GM21529 (cell line): ENCODE results near the gene PRKACA.

Source experiments
- ATAC-seq: cut with Tn5 transposase; IDR thresholded peaks from one replicate; pipeline ENCODE4 v1.9.1; 2021; ENCODE audit not compliant: unreplicated experiment

Gene PRKACA

DNA sequence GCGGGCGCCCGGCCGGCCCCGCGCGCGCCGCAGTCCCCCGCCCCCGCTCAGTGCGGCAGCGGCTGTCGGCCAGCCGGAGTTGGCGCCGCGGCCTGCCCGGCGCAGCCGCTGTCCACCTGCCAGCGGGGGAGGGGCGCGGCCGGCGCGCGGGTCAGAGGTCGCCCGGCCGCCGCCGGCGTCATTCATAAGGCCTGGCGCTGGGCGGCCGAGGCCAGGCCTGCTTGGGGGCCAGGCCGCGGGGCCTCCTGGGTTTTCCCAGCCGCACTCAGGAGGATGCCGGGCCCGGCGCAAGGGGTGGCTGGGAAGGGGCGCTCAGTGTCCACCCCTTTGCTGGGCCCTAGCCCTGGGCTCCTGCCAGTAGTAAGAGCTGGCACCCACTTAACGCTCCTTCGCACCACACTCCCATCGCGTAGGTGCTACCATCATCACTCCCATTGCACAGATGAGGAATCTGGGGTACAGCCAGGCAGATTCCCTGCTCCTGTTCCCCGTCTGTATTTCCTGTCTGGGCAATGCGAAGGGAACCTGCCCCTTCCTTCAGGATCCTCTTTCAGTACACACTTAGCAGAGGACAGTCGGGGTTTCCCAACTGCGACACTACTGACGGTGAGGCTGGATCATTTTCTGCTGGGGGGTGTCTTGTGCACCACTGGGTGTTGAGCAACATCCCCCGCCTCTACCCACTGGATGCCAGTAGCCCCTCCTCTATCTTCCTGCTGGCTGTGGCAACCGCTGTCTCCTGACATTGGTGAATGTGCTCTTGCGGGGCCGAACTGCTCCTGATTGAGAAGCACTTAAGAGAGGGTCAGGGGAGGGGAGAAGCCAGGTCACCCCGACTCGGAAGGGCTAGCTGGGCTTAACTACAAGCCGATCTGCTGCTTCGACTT, 846 bp upstream of the PRKACA start:
- ATAC-seq = peak; percentile 1

DNA sequence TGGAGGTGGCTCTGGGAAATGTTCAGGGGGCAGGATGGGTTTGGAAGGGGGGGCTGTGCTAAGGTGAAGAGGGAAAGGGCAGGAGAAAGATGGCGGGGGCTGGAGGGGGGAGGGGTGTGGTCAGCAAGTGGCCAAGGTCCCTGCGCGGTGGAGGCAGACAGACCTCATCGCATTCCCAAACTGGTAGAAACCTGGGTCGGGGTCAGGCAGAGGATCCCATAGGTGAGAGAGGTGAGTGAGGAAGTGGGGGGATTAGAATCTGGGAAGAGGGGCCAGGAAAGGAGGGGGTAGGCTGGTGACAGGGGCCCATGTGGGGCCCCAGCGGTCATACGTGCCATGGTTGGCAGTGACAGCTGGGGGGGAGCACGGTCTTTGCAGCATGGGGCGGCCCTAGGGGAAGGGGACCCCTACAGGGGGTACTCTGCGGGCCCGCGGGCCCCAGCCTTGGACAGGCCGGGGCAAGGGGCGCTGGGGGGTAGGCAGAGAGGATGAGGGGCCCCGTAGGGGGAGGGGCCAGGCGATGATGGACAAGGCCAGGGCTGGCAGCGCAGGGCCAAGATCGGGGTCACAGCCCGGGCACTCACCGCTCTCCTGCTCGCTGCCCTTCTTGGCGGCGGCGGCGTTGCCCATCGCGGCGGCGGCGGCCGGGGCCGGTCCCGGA, 514 bp downstream of the PRKACA start:
- ATAC-seq = peak; percentile 1

DNA sequence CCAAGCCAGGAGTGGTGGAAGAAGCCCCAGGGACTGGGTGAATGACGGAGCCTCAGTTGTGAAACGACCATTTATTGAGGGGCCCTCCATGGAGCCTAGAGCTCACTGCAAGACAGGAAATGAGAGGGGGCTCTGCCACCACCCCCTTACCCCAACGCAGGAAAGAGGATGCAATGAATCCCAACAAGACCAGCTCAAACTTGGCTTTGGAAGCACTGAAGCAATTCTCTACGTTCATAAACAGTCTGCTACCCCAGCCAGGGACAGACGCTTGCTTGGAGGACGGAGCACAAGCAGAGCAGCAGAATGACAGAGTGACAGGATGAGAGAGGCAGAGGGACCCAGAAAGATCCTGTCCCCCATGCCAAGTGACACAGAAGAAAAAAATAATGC, 1.0 kb downstream of the PRKACA start:
- ATAC-seq = no peak

DNA sequence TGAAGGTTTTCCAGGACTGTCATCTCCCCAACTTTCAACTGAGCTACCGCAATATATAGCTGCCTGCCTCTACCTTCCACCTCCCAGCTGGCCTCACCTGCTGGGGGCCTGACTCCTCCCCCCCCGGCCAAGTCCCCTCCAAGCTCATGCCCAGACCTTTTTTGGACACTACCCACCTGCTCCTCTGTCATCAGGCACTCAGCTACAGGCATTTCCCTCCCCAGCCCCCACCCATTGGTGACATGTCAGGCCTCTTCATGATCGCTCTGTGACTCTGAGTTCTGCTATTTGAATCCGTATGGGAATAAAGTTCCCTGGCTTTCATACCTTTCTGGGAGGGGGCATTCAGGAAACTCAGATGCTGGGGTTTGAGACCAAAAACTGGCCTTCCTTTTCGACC, 1.8 kb downstream of the PRKACA start:
- no peak for ATAC-seq

DNA sequence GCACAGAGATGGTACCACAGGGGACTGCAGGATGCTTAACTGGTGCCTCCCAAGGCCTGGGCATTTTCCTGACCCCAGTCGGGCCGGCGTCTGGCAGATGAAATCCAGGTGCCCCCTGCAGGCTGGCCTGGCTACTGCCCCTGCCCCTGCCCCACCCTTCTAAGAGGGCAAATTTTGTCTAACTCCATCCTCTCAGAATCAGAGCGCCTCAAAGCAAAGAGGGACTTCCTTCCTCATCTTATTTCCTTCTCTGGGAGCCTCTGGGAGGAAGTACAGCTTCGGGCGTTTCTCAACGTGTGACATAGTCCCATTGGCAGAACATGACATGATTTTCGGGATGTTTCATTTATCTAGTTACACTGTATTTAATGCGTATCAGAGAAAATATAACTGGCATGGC, 2.7 kb downstream of the PRKACA start:
- no peak for ATAC-seq

DNA sequence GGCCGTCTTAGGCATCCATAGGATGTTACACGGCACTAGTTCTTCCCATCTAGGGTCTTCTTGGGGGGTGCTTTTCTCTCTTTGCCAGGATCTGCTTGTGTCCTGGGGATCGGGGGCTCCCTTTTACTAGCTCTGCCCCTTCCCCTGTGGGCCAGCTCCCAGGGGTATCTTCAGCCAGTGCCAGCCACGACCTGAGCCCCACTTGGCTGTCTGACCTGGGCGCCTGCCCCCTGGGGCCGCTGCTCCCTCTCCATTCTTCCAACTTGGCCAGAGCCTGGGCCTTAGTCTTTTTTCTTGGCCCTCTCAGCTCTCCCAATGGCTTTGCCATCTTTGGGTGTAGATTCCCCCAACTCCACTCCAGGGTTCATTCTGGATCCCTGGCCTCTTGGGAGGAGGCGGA, 3.1 kb downstream of the PRKACA start:
- no peak for ATAC-seq

DNA sequence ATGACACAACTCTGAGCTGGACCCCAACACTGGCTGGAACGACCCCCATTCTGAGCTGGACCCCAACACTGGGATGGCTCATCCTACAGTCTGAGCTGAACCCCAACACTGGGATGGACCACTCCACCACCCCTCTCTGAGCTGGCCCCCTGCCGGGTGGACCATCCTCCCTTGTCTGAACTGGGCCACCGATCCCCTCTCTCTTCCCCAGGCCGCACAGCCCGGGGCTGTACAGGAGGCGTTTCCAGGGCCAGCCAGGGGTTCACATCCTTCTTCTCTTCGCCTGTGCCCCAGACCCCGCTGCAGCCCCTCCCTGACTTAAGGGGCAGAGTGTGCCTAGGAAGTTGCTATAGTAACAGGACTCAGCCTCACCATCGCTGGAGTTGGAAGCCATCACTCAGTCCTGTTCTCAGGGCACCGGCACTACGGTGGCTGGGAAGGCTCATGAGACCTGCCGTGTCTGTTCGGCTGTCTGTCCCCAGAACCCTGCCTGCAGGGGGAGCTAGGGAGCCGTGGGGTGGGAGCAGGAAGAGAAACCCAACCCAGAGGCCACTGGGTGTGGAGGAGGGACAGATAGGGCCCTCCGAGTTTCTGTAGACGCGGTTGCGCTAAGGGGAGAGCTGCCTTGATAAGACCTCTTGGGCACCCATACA, 3.7 kb downstream of the PRKACA start:
- no peak for ATAC-seq

DNA sequence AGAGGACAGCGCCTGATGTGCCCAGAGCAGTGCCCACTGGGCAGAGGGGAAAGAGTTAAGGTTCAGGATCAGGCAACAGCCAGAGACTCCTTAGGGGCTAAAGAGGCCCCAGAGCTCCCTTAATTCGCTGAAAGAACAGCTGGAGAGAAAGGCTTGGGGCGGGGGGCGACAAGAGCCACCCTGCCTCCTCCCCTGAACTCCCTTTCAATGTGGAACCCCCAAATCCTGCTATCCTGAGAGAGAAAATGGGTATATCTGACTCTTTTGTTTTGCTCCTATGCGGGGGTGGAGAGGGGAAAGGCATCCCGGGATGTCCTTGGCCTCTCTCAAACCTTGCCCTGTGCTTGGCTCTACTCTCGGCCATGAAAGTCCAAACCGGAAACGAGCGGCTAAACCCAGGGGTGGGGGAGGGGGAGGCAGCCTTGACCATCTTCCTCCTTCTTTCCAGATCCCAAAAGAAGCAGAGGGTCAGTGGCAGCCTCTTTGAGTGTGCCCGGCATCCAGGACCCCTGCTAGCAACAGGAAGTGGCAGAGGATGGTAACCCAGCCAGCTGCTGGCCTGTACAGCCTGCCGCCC, 4.7 kb downstream of the PRKACA start:
- no peak for ATAC-seq

DNA sequence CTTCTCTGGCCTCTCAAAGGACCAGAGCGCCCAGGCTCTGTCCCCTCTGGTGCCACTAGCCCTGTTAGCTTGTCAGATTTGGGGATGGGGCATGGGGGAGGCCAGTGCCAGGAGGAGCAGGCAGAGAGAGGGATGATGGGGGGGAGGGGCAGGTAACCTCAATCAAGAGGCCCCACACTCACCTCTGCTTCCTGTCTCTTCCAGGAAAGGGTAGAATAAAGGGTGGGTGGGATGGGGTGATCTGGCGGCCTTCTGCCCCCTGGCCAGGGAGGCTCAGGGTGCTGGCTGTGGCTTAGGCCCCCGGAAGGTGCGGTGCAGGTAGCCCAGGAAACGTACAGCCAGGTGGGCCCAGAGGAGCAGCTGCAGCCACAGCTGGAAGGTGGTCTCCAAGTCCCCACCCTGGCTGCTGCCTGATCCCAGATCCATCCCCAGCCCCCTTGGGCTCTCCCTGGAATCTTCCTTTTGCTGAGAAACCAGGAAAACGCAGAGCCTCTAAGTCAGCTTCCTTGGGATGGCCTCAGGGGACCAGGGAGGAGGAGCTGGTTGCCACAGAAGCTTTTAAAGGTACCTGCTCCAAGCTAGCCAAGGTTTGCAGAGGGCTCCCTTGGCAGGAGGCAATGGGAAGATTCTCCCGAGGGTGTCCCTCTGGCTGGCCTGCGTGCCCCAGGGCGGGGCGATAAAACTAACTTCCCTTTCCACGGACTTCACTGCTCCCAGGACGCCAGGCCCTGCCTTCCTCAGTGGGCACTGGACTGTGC, 5.3 kb downstream of the PRKACA start:
- ATAC-seq = no peak

DNA sequence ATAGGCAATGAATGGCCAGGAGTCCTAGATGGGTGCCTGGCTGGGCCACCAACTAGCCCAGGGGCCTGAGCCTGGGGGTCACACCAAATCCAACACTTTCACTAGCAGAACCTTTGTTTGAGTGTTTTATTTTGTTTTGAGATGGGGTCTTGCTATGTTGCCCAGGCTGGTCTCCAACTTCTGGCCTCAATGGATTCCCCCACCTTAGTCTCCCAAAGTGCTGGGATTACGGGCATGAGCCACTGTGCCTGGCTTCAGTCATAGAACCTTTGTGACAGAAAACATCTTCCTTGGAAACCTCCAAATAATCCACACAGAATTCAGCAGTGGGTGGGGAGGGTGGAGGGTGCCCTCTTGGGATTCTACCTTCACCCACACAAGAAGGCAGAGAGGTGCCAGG, 6.1 kb downstream of the PRKACA start:
- ATAC-seq = no peak

DNA sequence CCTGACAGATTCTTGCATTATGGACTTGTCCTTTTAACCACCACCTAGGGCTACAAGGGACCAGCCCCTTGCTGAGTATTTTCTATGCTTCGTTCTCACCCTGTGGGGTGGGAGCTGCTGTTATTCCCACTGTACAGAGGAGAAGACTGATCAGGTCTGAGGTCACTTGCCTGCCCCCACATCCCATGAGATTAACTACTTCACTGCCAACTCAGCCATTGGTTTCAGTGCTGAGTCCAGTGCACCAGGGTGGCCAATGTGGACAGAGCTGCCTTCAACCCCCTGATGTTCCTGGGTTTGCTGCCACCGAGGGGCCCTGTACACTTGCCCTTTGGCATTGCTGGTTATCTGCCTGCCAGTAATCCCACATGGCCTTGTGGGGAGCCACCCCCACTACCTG, 6.9 kb downstream of the PRKACA start:
- ATAC-seq = no peak

DNA sequence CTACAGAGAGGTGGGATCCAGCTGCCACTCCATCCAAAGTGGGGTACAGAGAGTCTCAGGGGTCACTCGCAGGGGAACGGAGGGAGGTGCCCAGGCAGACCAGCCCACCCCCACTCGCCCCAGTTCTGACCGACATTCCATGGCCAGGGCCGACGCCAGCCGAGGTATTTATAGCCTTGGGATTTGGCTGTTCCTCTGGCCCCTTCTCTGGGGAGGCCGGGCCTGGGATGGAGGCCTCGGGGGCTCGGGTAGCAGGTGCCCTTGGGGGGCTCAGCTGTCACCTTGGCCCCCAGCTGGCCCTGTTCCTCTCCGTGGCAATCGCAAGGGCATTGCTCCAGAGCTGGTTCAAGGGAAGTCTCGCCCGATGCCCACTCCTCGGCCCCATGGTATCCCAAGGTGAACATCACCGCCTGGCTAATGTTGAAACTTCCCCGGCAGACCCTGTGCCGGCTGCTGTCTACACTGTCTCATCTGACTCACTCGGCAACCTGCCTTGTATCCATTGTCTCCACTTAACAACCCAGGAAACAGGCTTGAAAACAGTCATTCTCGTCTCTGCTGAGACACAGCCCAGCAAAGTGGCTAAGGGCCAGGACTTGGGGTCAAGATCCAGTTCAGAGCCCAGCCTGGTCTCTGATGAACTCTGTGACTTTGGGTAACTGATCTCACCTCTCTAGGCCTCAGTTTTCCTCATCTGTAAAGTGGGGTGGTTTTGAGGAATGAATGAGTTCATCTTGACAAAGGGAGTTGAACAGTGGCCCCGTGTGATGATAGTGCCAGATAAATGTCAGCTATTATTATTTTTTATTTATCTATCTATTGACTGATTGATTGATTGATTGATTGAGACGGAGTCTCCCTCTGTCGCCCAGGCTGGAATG, 9.7 kb downstream of the PRKACA start:
- no peak for ATAC-seq

DNA sequence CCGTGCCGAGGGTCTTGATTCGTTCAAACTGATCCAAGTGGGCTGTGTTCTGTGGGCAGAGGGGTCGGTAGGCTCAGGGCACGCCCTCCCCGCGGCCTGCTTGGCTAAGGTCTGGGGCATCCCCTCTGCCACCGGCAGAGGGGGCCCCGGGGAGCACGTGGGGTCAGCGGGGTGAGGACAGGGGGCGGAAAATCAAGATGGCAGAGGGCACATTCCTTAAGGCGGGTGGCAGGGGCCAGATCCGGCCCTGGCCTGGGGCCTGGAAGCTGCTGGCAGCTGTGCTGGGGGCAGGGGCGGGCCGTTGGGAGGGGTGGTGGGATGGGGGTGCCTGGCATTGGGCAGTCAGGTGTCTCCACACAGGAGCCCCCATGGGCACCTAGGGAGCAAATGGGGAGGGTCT, 10.7 kb downstream of the PRKACA start:
- no peak for ATAC-seq

DNA sequence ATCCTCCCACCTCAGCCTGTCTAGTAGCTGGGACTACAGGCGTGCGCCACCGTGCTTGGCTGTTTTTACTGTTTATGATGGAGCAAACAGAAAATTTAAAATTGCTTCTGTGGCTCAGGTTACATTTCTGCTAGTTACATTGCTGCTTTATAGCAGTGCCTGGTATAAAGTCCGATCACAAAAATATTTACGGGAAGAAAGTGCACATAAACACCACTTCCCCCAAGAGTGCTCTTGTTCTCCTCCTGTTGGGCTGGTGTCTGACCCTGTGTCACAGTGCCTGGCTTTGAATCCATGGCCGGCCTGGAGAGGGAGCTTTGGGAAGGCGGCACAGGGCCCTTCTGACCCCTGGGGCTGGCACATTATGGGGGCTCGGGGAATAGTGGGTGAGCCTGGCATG, 11.9 kb downstream of the PRKACA start:
- no peak for ATAC-seq

DNA sequence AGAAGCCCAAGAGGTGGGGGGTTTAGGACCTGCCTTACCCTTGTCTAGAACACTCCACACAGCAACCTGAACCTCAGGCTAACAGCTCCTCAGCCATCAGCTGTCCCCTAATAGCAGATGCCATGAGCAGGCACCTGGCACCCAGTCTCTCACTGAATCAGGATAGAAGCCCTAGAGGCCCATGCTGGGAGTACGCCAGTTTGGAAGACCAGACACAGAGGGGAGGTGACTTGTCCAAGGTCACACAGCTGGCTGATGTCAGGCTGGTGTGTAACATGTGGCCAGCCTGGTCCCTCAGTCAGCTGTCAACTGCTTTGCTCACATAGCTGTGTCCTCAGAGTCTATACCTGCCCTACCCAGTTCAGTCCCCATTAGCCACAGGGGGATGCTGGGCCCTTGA, 14.3 kb downstream of the PRKACA start:
- ATAC-seq = no peak

DNA sequence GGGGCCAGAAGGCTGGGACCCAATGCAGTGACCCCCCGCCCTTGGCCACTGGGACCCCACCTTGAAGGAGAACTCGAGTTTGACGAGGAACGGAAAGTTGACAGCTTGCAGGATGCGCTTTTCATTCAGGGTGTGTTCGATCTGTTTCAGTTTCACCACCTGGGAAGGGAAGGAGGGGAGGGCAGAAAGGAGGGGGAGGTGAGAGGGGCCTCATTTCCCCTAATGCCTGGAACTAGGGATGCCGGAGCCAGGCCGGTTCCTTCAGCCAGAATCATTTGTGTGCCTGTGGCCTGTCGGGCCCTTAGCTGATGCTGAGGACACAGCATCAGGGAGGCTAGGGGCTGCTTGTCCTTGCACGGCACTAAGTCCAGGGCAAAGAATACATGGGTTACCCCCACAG, 14.8 kb downstream of the PRKACA start:
- no peak for ATAC-seq

DNA sequence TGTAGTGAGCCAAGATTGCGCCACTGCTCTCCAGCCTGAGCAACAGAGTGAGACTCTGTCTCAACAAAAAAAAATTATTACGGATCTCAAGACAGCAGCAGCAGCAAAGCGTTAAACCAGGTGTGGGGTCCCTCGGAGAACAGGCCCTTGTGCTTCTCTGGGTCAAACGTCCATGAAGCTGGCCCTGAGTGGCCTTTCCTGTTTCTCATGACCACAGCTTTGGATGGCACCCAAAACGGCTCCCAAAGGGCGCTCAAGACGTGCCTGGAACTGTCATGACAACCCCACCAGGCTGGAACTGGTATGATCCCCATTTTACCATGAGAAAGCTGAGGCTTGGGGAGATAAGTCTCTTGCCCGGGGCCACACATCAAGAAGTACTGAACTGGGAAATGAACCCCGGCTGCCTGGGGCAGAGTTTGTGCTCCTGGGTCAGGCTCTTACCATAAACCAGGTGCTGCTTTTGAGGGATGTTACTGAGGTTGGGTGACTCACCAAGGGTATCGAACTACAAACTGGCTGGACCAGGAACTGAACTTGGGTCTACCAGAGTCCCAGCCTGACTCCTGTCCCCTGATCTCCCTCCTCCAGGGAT, 15.4 kb downstream of the PRKACA start:
- ATAC-seq = no peak

DNA sequence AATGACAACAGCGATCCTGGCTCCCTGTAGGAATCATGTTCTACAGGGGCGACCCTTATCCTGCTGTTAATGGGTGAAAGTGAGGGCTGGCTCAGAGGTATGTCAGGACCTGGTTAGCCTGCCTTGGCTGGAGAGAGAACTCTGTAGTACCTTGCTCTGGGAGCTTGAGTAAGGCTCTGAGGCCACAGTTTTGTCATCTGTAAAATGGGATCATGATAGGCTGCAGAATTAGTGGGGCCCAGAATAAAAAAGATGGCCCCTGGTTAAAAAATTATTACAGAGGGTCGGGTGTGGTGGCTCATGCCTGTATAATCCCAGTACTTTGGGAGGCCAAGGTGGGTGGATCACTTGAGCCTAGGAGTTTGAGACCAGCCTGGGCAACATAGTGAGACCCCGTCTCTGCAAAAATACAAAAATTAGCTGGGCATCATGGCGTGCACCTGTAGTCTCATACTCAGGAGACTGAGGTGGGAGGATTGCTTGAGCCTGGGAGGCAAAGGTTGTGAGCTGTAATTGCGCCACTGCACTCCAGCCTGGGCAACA, 16.5 kb downstream of the PRKACA start:
- ATAC-seq = no peak

DNA sequence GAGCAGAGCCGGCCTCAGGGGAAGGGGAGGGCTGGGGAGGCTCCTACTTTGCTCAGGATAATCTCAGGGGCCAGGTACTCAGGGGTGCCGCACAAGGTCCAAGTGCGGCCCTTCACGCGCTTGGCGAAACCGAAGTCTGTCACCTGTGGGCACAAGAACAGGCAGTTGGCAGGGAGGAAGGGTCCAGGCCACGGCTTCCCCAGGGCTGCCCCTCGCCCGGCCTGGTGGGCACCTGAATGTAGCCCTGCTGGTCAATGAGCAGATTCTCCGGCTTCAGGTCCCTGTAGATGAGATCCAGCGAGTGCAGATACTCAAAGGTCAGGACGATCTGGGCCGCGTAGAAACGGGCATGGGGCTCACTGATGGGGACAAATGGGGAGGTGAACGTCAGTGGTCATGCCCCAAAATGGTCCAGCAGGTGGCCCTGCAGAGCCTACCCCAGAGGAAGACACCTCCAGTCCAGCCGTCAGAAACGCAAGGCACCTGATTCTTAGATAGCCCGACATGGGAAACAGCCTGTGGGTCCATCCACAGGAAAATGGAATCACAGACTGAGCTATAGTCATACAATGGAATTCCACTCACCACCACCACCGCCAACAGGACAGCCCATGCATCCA, 19.9 kb downstream of the PRKACA start:
- ATAC-seq = no peak
